ENCODE results near the gene MADD. TPM values are rescaled to one million over a fixed set of nuclear protein-coding genes. Genes with fewer than 3 reads are reported as not detected.

The MADD gene
- total and polyA plus RNA-seq, 11 donors: 22.6 to 60.6 (median 40.2) TPM

- Histone ChIP-seq H3K4me3 (peak overlapping the region; percentile 48 to 95 (median 66)), H3K27me3 (no peaks in the 10 kb centered on the region), H3K36me3 (peaks cover 0 to 65% (median 26%) of the 10 kb centered on the region in 9 donors), H3K9me3 (no peaks in the 10 kb centered on the region), H3K4me1 (peaks cover 0 to 51% (median 5%) of the 10 kb centered on the region in 12 donors), H3K27ac (peak overlapping the region in 11 of 12 donors; percentile 1 to 99 (median 97))
- 59 to 80% (median 67%) methylated on average over 10 to 23 of the region's 23 CpGs for WGBS, 4 donors
- DNase-seq (peak in 4 of 5 donors; percentile 12 to 31 (median 26)), ATAC-seq (no peak)
- intact Hi-C loops (cut with DNase I): loop anchor here in 8 of 10 donors (5.0 to 10.0 kb wide), 8 partner anchors 62 to 465 kb away; partner anchors contain the start of genes MADD (in 4 of the 8), ARFGAP2 (in 1 of the 8), NR1H3 (in 1 of the 8) and PACSIN3 (in 1 of the 8)
- TF ChIP-seq POLR2A (IDR thresholded peaks at IDR 0.05) (no peak), CTCF (IDR thresholded peaks at IDR 0.05) (no peak)
These were observed 79.7 kb downstream of the MADD start for GRCh38 chr11:47349521-47350095.

- H3K9me3 ChIP-seq: no peaks in the 10 kb centered on the region
- ATAC-seq: no peak
- WGBS, 4 donors: 52 to 60% (median 55%) methylated on average over 5 to 9 of the region's 9 CpGs
- no peak for TF ChIP-seq POLR2A (IDR thresholded peaks at IDR 0.05)
- no peak for TF ChIP-seq CTCF (IDR thresholded peaks at IDR 0.05)
- peaks cover 0 to 48% (median 8%) of the 10 kb centered on the region in 12 donors for H3K4me1 ChIP-seq
- peaks cover 0 to 58% (median 21%) of the 10 kb centered on the region in 9 donors for H3K36me3 ChIP-seq
- intact Hi-C loops (cut with DNase I): loop anchor here in 8 of 10 donors (5.0 to 10.0 kb wide), 8 partner anchors 63 to 466 kb away; partner anchors contain the start of genes MADD (in 4 of the 8), ARFGAP2 (in 1 of the 8), NR1H3 (in 1 of the 8) and PACSIN3 (in 1 of the 8)
- H3K27ac ChIP-seq: peak overlapping the region; percentile 46 to 99 (median 96)
- DNase-seq: peak in 4 of 5 donors; percentile 7 to 40 (median 22)
- H3K4me3 ChIP-seq: peak overlapping the region; percentile 48 to 95 (median 66)
- H3K27me3 ChIP-seq: no peaks in the 10 kb centered on the region
These were observed 80.4 kb downstream of the MADD start for GRCh38 chr11:47350315-47350714.

- TF ChIP-seq CTCF (IDR thresholded peaks at IDR 0.05) (no peak), POLR2A (IDR thresholded peaks at IDR 0.05) (no peak)
- DNase-seq (peak; percentile 81 to 91 (median 85)), ATAC-seq (peak; percentile 53 to 69 (median 55))
- H3K27me3 ChIP-seq: no peaks in the 10 kb centered on the region
- H3K4me3 ChIP-seq: peak overlapping the region; percentile 48 to 95 (median 66)
- peaks cover 0 to 47% (median 18%) of the 10 kb centered on the region in 9 donors for H3K36me3 ChIP-seq
- 46 to 57% (median 51%) methylated on average over 28 to 29 of the region's 29 CpGs for WGBS, 4 donors
- peak overlapping the region; percentile 79 to 99 (median 96) for H3K27ac ChIP-seq
- H3K4me1 ChIP-seq: peaks cover 0 to 42% (median 8%) of the 10 kb centered on the region in 12 donors
- intact Hi-C loops (cut with DNase I): loop anchor here in 8 of 10 donors (2.0 to 10.0 kb wide), 9 partner anchors 64 to 467 kb away; partner anchors contain the start of genes MADD (in 4 of the 8), ARFGAP2 (in 1 of the 8), NR1H3 (in 1 of the 8) and PACSIN3 (in 1 of the 8)
- no peaks in the 10 kb centered on the region for H3K9me3 ChIP-seq
These were observed 81.5 kb downstream of the MADD start for GRCh38 chr11:47351156-47352126.

Measured in heart left ventricle (tissue), 16 donors.